ENCODE data around the gene CCDC12.

The CCDC12 gene

DNA sequence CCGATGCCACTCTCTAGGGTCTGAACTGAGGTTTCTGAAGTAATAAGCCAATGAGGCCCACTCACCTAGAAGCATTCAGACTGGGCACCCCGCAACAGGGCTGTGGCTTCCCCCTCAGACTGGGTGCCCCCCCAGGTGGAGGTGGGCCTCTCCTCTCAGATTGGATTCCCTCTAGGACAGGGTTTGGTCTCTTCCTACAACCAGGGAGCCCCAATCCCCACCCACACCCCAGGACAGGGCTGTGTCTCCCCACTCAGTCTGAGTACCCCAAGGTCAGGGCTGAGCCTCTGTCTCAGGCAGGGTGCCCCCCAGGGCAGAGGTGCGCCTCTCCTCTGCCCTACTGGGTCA is 71.4 kb downstream of the CCDC12 start:
- ATAC-seq (no peak), DNase-seq (no peak)

DNA sequence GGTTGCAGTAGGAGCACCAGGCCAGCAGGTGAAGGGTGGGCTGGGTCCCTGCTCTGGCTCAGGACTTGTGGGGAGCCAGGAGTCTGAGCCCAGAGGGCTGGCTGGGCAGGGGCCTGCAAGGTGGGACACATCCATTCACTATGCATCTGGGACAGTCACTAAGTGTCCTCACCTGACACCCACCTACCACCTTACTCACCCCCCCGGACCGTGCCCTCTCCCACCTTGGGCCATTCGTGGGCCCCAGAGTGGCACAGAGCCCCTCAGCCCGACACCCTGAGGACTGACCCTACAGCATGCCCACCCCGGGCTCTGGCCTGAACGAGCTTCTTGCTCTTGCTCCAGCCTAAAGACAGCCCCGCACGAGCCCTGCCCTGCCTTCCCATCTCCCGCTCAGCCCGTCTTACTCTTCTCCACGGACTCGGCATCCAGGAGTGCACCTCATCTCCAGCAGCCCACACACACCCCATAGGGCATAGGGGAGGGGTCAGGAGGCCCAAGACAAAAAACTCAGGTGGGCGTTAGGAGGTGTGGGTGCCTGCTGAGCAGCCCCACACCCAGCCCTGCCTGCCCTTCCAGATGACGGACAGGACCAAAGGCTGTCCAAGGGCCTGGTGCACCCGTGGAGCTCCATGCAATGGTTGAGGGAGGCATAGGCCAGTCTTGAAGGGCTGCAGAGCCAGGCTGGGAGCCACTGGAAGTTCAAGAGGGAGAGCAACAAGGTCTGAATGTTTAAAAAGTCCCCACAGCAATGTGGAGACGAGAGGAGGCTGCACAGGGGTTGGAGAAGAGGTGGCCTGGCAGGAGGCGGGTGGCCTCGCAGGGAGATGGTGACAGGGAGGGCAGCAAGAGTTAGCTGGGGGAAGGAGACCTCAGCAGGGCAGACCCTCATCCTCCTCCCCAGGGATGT is 72.0 kb downstream of the CCDC12 start:
- DNase-seq (no peak), ATAC-seq (no peak)

DNA sequence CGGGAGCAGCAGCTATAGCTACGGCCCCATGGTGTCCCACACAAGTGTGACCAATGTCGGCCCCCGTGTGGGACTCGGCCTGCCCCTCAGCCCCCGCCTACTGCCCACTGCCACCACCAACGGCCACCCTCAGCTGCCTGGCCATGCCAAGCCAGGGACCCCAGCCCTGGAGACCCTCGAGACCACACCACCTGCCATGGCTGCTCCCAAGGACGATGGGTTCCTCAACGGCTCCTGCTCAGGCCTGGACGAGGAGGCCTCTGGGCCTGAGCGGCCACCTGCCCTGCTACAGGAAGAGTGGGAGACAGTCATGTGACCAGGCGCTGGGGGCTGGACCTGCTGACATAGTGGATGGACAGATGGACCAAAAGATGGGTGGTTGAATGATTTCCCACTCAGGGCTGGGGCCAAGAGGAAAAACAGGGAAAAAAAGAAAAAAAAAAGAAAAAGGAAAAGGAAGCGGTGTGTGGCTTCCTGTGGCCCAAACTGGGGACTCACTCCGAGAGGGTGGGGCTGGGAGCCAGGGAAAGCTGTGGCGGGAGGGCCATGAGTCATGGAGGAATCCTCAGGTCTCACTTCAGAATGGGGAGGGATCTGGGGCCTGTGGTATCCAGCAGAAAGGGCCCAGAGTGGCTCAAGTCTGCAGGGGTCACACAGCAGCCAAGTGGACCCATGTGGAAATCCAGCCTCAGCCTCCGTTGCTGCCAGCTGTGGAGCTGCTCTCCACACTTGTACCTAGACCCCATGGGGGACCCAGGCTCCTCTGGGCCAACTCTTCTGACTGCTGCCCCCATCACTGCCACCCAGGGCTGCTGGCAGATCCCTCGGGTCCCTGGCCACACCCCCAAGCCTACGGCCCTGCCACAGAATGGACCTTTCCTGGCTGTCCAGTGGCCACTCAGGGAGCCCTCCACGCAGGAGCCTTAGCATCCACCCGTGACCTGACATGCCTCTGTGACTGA is 72.9 kb downstream of the CCDC12 start:
- no peak for DNase-seq

DNA sequence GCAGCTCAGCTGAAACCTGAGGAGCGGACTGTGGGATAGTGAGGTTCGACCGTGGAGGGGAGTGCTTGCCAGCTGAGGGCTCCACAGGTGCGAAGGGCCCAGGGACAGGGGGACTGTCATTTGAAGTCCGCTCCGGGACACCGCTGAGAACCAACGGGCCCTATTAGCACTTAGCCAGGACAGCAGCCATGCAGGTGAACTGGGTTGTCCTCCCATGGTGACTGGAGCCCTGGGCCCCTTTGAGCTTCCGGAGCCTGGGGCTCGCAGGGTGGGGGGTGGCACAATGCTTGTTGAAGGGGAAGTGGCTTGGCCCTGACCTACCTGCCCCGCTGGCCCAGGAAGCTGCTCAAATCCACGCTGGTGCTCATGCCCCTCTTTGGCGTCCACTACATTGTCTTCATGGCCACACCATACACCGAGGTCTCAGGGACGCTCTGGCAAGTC is 74.3 kb downstream of the CCDC12 start:
- DNase-seq (no peak), ATAC-seq (no peak)

More for the DNA sequence above, 72.9 kb downstream of the CCDC12 start:
- ATAC-seq = no peak

DNA sequence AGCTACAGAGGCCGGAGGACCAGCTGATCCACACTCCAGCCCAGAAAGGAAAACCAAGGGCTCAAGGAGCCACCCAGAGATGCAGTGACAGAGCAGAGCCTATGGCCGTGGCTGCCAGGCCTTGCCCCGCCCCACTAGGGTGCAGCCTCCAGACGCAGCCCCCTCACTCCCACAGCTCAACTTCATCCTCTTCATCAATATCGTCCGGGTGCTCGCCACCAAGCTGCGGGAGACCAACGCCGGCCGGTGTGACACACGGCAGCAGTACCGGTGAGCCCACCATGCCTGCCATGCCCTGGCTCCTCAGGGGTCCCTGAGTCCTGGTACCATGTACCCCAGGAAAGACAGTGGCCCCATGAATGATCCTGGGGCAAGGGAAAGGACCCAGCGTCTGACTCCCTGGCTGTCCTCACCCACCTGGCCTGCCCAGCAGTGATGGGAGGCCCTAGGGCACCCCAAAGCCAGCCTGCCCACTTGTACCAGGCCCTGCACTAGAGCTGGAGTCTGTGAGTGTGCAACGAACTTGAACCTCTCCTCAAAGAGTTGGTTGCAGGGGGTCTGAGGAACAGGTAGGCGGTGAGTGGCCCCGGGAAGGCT is 74.9 kb downstream of the CCDC12 start:
- DNase-seq = no peak
- ATAC-seq = no peak

DNA sequence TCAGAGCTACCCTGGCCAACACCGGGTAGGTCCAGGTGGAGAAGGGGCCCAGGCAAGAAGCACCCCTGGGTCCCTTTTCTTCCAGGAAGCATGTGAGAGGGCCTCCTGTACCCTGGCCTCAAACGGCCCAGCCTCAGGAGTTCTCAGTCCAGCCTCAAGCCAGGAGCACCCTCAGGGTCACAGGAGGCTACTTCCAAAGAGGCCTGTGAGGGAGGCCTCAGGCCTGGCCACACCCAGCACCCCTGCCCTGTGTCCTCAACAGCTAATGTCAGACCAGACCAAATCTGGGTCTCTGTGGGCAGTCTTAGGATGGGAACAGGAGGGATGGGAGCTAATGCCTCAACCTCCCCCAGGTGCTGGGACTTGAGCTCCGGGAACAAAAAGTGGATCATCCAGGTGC is 75.5 kb downstream of the CCDC12 start:
- DNase-seq (no peak), ATAC-seq (no peak)

DNA sequence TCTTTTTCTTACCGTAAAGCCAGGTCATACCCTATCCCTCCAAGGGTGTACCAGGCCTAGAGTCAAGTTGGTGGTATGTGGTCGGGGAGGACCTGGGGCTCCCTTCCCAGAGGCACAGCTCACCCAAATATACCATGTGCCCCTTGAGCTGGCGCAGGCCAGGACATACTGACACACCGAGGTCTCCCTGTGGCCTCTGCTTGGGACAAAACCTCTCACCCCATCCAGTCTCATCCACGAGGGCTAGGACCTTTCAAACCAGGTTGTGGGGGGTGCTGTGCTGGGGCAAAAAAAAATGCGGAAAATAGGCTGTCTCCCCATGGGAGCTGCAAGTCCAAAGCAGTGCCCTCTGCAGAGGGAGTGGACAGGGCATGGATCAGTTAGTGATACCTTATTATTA is 76.2 kb downstream of the CCDC12 start:
- DNase-seq = no peak
- ATAC-seq = no peak

DNA sequence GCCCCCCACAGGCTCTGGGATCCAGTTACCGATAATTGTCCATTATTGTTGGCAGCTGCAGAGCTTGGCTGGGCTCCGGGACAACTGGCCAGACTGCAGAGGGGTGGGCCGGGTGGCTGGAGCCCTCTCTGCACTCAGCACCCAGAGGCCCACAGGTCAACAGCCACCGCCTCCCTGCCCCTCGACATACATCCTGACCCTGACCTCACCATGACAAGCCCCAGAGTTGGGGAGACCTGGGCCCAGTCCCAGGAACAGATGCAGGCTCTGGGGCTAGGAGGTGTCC is 76.6 kb downstream of the CCDC12 start:
- DNase-seq (no peak), ATAC-seq (no peak)

DNA sequence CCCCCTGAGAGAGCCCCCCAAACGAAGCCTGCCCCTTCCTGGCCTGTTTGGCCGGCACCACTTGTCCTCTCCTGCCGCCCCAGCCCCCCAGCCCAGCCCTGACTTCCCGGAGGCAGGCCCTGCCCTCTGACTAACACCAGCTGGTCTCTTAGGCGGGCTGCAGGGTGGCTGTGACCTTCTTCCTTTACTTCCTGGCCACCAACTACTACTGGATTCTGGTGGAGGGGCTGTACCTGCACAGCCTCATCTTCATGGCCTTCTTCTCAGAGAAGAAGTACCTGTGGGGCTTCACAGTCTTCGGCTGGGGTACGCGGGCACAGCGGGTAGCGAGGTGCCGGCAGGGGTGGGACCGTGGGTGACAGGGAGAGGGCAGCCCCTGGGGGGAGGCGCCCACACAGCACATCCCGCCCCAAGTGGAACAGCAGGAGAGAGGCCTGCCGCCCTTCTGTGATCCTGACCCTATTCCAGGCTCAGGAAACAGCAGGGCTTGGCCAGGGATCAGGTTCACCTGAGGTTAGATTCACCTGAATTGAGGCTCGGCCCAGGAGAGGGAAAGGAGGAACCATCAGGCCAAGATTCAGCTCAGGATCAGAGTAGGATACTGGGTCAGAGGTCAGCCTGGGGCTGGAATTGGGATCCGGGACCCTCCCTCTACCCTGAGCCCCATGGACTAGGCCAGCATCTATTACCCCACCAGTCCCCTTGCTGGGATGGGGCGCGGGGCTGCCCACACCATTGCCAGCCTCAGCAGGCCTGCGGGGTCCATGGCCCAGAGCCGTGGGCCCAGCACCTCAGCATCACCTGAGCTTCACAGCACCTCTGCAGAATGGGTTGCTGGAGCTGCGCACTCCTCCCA is 77.2 kb downstream of the CCDC12 start:
- ATAC-seq (no peak), DNase-seq (no peak)

DNA sequence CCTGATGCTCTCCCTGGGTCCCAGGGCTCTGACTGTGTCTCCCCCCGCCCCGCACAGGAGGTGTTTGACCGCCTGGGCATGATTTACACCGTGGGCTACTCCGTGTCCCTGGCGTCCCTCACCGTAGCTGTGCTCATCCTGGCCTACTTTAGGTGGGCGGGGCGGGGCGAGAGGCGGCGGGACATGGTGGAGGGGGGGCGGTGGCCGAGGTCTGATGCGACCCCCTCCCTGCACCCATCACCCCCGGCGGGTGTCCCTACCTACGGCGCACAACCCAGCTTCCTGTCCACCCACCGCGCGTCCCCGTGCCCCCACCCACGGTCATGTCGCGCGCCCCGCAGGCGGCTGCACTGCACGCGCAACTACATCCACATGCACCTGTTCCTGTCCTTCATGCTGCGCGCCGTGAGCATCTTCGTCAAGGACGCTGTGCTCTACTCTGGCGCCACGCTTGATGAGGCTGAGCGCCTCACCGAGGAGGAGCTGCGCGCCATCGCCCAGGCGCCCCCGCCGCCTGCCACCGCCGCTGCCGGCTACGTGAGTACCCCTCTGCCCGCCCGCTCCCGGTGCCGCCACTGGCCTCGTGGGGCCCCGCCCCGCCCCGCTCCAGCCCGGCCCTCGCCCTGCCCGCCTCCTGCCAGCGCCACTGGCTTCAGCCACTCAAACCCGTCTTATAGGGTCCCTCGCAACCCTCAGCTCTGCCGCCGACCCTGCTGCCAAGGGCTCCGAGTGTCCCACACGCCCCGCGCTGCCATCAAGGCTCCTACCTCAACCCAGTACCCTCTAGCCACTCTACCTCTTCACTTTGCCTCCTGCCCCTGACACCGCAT is 78.0 kb downstream of the CCDC12 start:
- DNase-seq (no peak), ATAC-seq (no peak)

DNA sequence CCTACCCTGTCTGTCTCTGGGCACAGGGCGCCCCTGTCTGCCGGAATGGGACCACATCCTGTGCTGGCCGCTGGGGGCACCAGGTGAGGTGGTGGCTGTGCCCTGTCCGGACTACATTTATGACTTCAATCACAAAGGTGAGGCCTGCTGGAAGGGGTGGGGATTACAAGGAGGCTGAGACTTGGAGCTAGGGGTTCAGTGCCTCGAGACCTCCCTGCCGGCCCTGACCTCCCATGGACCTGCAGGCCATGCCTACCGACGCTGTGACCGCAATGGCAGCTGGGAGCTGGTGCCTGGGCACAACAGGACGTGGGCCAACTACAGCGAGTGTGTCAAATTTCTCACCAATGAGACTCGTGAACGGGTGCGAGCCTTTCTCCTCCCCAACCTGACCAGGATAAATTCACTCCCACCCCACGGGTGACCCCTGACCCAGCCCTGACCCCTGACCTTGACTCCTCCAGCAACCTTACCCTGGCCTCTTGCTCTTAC is 78.7 kb downstream of the CCDC12 start:
- ATAC-seq = no peak
- no peak for DNase-seq

DNA sequence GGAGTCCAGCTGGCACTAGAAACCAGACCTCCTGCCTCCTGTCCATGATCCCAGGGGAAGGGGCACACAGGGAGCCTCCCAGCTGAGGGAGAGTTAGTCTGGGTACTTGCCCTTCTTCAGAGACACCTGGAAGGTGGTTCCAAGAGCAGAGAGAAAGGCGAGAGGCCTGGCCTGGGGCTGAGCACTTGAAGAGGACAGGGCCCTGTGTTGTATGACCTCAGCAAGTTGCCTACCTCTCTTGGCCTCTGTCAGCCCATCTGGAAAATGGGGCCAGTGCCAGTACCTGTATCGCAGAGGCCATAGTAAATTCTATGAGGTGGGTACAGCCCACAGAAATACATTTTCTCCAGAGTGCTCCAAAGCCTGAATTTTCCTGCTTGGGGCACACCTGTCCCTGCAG is 79.5 kb downstream of the CCDC12 start:
- no peak for ATAC-seq
- no peak for DNase-seq

DNA sequence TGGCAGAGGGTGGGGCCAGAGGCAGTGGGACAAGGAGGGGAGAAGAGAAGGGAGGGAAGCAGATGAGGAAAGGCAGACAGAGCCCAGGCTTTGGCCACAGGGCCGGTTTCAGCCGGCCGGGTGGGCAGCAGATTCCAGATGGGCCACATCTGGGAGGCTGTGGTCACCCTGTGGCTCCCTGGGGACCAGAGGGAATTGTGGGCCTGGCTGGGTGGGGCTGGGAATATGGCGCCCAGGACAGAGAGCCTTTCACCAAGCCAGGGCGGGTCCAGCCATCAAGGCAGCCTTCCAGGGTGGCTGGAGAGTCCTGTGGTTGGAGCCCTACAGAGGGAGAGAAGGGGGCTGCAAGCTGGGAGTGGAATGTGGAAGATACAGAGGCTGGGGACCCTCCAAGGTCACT is 80.2 kb downstream of the CCDC12 start:
- DNase-seq = no peak
- no peak for ATAC-seq

DNA sequence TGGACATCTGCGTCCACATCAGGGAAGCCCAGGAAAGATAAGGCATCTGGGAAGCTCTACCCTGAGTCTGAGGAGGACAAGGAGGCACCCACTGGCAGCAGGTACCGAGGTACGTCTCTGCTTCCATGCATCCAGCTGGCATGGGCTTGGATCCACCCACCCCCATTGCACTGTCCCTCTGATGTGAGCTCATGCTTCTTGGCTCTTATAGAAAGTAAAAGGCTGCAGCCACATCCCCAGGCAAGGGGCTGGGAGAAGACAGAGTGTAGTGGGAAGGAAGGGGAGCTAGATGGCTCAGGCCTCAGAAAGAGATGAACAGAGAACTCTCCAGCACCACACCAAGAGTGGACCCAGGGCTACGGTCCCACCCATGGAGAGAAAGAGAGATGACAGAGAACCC is 80.8 kb downstream of the CCDC12 start:
- no peak for DNase-seq
- no peak for ATAC-seq

DNA sequence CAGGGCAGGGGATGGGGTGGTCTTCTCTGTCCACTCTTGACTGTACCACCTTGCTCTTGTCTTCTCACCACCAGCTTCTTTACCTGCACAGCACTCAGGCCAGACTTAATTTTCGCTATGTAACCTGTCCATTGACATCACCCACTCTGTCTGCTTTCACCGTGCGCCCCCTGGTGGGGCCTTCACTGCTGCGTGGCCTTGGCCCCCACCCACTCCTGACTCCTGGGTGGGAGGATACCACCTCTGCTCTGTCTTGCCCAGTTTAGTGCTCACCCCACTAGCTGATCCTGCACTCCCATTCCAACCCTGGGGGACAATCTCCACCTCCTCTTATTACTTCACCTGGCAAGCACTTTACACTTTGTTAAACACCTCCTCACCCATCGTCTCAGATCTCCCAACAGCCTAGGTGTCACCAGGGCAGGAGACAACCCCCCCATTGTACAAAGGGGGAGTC is 81.3 kb downstream of the CCDC12 start:
- ATAC-seq (peak; percentile 77), DNase-seq (peak; percentile 86)

DNA sequence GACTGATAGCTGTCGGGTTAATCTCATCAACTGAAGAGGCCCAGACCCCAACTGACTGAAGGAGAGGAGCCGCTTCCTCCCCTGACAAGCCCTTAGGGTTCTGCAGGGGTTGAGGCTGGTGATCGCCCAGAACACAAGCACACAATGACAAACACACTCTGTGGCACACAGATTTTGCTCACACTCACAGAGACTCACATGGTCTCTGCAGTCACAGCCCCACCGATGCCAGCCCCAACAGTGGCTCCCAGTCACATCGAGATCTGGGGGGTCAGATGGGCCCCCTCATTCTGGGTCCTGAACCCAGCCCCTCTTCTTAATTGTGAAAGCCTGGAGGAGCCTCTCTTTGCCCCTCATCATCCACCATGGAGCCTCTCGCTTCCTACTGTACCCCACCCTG is 82.3 kb downstream of the CCDC12 start:
- DNase-seq = no peak
- ATAC-seq = no peak

DNA sequence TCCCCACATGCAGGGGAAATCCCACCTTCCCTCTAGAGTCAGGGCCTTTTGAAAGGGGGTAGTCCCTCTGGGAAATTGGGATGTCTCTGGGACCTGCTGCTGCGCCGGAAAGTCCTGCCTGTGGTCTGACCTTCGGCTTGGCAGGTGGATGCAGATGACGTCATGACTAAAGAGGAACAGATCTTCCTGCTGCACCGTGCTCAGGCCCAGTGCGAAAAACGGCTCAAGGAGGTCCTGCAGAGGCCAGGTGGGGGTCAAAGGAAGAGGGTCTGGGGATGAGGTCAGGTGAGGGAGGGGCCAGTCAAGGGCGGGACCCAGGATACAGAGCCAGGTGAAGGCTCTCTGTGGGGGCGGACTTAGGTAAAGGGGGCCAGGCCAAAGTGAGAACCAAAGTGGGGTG is 82.8 kb downstream of the CCDC12 start:
- DNase-seq = no peak
- ATAC-seq = no peak

DNA sequence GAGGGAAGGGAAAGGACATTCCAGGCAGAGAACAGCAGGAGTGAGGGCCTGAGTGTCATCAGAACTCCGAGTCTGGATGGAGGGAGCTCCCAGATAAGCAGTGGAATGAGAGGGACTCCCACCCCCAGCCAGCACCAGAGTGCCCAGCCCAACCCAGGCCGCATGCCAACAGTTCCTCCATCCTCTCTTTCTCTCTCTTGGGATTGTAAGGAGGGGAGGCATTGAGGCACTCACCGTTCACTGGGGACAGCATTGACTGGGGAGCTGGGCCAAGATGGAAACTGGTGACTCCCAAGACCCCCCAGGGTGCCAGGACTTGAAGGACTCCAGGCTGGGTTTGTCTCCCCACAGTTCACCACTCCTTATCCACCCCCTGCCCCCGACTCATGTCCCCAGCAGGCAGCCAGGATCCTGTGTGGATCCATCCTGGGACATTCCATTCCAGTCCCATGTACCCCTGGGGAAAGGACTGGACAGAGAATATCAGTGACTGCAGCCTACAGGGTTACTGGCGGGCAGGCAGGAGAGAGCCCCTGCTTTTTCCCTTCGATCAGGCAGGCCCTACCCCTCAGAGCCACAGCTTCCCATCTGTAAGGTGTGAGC is 83.3 kb downstream of the CCDC12 start:
- DNase-seq (no peak), ATAC-seq (no peak)

DNA sequence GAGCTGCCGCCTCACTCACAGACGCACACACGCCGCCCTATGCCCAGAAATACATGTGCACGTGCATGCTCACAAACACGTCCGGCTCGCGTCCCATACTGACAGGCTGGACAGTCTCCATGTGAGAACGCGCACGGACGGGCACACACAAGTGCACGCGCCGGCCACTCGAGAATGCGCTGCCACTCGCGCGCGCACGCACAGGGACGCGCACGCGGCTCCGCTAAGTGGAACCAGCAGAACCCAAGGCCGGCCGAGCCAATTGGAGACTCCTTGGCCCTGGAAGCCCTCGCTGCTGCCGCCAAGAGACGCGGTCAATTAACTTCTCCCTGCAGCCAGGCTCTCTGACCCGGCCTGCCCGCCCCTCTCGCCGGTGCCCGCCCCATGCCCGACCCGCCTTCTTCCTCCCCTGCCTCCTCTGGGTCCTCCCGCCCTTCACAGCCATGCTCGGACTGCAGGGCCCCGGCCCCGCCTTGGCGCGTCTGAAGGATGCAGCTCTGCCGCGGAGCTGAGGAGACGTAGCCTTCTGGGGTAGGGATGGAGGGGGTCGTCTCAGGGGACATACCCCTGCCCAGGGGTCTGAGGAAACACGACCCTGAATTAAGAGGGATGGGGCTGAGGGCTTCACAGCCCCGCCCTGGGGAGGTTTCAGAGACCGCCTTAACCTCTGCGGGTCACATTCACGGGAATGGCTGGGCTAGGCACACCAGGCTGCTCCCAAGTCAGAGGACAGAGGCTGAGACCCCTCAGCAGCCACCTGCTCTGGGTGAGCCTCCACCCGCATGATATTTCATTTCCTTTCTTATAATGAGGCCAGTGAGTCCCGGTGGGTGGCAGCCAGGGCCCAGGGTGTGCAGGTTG is 84.0 kb downstream of the CCDC12 start:
- DNase-seq = no peak
- peak; percentile 24 for ATAC-seq
